HG03575 (cell line): Measurements from ENCODE around the gene LRRN4.
"Not testable (repeated sequence)": the region's sequence is repeated elsewhere in the genome, so short reads cannot be mapped to it uniquely, and the experiment has no call there.

Experiments used
- ATAC-seq: cut with Tn5 transposase; IDR thresholded peaks from one replicate; pipeline ENCODE4 v1.9.1; 2021; ENCODE audit not compliant: unreplicated experiment, insufficient number of reproducible peaks, low FRiP score; ENCODE audit errors: extremely low read depth

LRRN4 gene

GRCh38 chr20:6038256-6038655 is 15.6 kb downstream of the LRRN4 start:
- no peak for ATAC-seq

GRCh38 chr20:6037082-6037481 is 16.8 kb downstream of the LRRN4 start:
- ATAC-seq, result no peak

- no peak for ATAC-seq
Measured at GRCh38 chr20:6036213-6036612, 17.6 kb downstream of the LRRN4 start.

GRCh38 chr20:6034134-6034969 is 19.5 kb downstream of the LRRN4 start:
- no peak for ATAC-seq

- not testable (repeated sequence) for ATAC-seq
Measured at GRCh38 chr20:6032907-6033306, 21.0 kb downstream of the LRRN4 start.

GRCh38 chr20:6030453-6031080 is 23.3 kb downstream of the LRRN4 start:
- ATAC-seq, result no peak

- ATAC-seq, result no peak
Measured at GRCh38 chr20:6029538-6029937, 24.3 kb downstream of the LRRN4 start.

GRCh38 chr20:6028818-6029217 is 25.0 kb downstream of the LRRN4 start:
- ATAC-seq, result no peak

- ATAC-seq, result no peak
Measured at GRCh38 chr20:6026051-6026450, 27.8 kb downstream of the LRRN4 start.

GRCh38 chr20:6024768-6025167 is 29.1 kb downstream of the LRRN4 start:
- ATAC-seq, result no peak

- ATAC-seq, result no peak
Measured at GRCh38 chr20:6017880-6018279, 36.0 kb downstream of the LRRN4 start.

GRCh38 chr20:6017467-6017866 is 36.4 kb downstream of the LRRN4 start:
- no peak for ATAC-seq

- no peak for ATAC-seq
Measured at GRCh38 chr20:6014957-6015356, 38.9 kb downstream of the LRRN4 start.

GRCh38 chr20:6014017-6014416 is 39.8 kb downstream of the LRRN4 start:
- no peak for ATAC-seq

- no peak for ATAC-seq
Measured at GRCh38 chr20:6012179-6012578, 41.7 kb downstream of the LRRN4 start.

GRCh38 chr20:6008254-6008653 is 45.6 kb downstream of the LRRN4 start:
- no peak for ATAC-seq

GRCh38 chr20:6007529-6008103 is 46.2 kb downstream of the LRRN4 start:
- ATAC-seq, result no peak

GRCh38 chr20:6007094-6007528 is 46.7 kb downstream of the LRRN4 start:
- ATAC-seq, result no peak

- ATAC-seq, result no peak
Measured at GRCh38 chr20:6006603-6006949, 47.3 kb downstream of the LRRN4 start.

GRCh38 chr20:6000871-6001270 is 53.0 kb downstream of the LRRN4 start:
- no peak for ATAC-seq
